Type B pancreatic cell (in vitro differentiated cells): ENCODE measurements around the gene XYLT1. TPM values are rescaled to one million over a fixed set of nuclear protein-coding genes. Genes with fewer than 3 reads are reported as not detected.

Experiments
- DNase-seq: peaks from one replicate; pipeline ENCODE4 v3.0.0; 2021; ENCODE audit warnings: mixed read lengths; ENCODE audit not compliant: unreplicated experiment; ENCODE audit errors: extremely low spot score
- H3K27ac Mint-ChIP-seq: 2 replicates; pipeline ENCODE4 v1.8.0; 2021; ENCODE audit warnings: mild to moderate bottlenecking, mixed read lengths
- H3K27me3 Mint-ChIP-seq: 2 replicates; pipeline ENCODE4 v1.8.0; 2021; ENCODE audit warnings: mixed read lengths
- H3K36me3 Mint-ChIP-seq: 2 replicates; pipeline ENCODE4 v1.8.0; 2021; ENCODE audit warnings: mixed read lengths
- H3K4me1 Mint-ChIP-seq: one replicate; pipeline ENCODE4 v1.8.0; 2021; ENCODE audit warnings: mixed read lengths; ENCODE audit not compliant: unreplicated experiment
- H3K4me3 Mint-ChIP-seq: 2 replicates; pipeline ENCODE4 v1.8.0; 2021; ENCODE audit warnings: mild to moderate bottlenecking, mixed read lengths
- H3K9me3 Mint-ChIP-seq: 2 replicates; pipeline ENCODE4 v1.8.0; 2021; ENCODE audit warnings: mixed read lengths
- total RNA-seq: library from RNA; stranded (reverse); gene quantifications from 2 replicates; pipeline ENCODE4 v1.2.1, GENCODE V29; 2021; ENCODE audit warnings: low replicate concordance
- TF ChIP-seq, protein P1 (sequence below): fragments of 200-600 bp; sonication (generic); conservative IDR thresholded peaks from 2 replicates; pipeline ENCODE4 v1.5.0; 2021; ENCODE audit warnings: antibody characterized with exemption, mild to moderate bottlenecking

XYLT1 gene
- total RNA-seq, 1 donor from 2014 or later, result 14.9 TPM

DNA sequence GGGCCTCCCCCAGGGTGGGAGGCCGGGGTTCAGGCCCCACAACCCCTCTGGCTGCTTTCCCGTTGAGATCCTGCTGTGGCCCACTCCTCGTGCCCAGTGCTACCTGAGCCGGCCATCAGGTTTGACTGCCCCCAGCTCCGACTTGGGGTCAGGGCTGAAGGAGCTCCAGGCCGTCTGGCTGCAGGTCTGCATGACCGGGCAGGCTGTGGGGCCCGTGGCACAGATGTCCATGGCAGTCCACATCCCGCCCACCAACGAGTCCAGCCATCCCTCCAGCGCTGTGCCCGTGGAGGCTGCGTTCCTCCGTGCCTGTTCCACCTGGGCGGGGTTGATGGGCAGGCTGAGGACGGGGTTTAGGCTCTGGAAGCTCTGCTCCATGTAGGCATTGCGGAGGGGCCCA, 362.2 kb downstream of the XYLT1 start:
- Mint-ChIP-seq H3K27ac (no peak overlapping the region), H3K36me3 (no peaks in the 10 kb centered on the region), H3K4me1 (peaks cover 4% of the 10 kb centered on the region), H3K4me3 (no peak overlapping the region), H3K27me3 (no peaks in the 10 kb centered on the region), H3K9me3 (no peaks in the 10 kb centered on the region)
- TF ChIP-seq, protein P1, sequence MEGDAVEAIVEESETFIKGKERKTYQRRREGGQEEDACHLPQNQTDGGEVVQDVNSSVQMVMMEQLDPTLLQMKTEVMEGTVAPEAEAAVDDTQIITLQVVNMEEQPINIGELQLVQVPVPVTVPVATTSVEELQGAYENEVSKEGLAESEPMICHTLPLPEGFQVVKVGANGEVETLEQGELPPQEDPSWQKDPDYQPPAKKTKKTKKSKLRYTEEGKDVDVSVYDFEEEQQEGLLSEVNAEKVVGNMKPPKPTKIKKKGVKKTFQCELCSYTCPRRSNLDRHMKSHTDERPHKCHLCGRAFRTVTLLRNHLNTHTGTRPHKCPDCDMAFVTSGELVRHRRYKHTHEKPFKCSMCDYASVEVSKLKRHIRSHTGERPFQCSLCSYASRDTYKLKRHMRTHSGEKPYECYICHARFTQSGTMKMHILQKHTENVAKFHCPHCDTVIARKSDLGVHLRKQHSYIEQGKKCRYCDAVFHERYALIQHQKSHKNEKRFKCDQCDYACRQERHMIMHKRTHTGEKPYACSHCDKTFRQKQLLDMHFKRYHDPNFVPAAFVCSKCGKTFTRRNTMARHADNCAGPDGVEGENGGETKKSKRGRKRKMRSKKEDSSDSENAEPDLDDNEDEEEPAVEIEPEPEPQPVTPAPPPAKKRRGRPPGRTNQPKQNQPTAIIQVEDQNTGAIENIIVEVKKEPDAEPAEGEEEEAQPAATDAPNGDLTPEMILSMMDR, result no peak
- DNase-seq, result no peak

DNA sequence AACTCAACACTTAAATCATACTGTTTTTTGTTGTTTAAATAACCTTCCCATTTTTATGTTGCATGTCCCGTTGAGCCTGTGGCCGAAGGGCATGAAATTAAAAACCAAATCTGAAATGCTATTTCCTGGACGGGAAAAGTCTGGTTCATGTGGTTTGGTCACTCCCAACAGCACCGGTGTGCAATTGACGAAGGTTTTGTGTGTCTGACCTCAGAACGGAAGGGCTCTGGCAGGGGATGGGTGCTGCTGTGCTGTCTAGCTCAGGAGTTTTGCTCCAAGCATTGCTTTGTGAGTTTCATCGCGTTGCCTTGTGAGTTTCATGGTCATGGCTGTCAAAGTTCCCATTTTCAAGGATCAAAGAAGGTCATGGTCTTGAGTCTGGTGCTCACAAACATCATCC, 363.3 kb downstream of the XYLT1 start:
- DNase-seq, result no peak
- no peaks in the 10 kb centered on the region for H3K27me3 Mint-ChIP-seq
- TF ChIP-seq, protein P1, result no peak
- H3K4me1 Mint-ChIP-seq, result peaks cover 4% of the 10 kb centered on the region
- H3K4me3 Mint-ChIP-seq, result no peak overlapping the region
- H3K36me3 Mint-ChIP-seq, result no peaks in the 10 kb centered on the region
- H3K27ac Mint-ChIP-seq, result no peak overlapping the region
- no peaks in the 10 kb centered on the region for H3K9me3 Mint-ChIP-seq

DNA sequence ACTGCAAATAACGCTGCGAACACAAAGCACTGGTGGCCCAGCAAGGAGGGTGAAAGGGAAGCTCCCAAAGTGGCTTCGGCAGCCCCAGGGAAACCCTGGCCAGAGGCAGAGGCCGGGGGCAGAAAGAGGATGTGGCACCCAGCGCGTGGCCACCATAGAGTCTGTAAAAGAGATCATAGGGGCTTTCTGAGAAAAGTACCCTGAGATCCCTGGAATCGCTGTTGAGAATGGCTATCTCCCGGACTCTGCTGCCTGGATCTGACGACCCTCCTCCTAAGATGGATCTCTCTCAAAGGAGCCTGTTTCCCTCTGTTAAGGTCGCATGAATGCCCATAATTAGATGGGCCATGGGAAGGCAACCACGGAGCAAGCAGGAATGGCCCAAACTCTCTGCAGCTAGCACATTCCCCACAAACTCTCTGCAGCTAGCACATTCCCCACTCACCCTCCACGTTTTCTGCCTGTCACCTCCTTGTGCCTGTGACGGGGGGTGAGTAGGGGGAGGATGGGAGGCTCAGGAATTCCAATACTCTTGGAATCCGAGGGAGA, 364.4 kb downstream of the XYLT1 start:
- TF ChIP-seq, protein P1, result no peak
- Mint-ChIP-seq H3K4me1 (peaks cover 4% of the 10 kb centered on the region), H3K36me3 (no peaks in the 10 kb centered on the region), H3K27ac (no peak overlapping the region), H3K9me3 (no peaks in the 10 kb centered on the region), H3K4me3 (no peak overlapping the region), H3K27me3 (no peaks in the 10 kb centered on the region)
- DNase-seq, result no peak

DNA sequence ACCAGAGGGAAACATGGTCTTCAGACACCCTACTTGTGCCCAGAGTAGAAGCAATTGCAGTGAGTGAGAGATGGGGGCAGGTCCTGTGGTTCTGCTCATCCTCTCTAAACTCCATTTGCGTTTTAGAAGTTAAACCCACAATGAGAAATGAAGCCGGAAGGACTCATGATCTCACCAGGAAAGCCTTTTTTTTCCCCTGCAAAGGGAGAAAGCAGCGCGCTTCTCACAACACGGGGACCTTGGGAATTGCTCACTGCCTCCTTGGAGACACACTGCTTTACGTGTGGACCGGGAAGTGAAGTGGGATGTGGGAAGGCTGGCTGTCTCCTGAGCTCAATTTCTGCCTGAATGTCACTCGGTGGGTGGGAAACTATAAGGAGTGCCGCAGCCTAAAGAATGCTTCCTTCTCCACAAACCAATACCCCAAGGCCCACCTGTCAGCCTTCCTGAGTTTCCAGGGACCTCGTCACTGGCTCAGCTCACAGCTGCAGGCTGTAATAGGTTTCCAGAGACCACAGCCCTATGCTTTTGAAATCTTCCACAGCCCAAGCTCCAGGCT, 365.4 kb downstream of the XYLT1 start:
- Mint-ChIP-seq H3K4me1 (peaks cover 4% of the 10 kb centered on the region), H3K27ac (no peak overlapping the region), H3K27me3 (no peaks in the 10 kb centered on the region), H3K4me3 (no peak overlapping the region), H3K36me3 (no peaks in the 10 kb centered on the region), H3K9me3 (peaks cover 5% of the 10 kb centered on the region)
- TF ChIP-seq, protein P1, result no peak
- DNase-seq, result no peak

DNA sequence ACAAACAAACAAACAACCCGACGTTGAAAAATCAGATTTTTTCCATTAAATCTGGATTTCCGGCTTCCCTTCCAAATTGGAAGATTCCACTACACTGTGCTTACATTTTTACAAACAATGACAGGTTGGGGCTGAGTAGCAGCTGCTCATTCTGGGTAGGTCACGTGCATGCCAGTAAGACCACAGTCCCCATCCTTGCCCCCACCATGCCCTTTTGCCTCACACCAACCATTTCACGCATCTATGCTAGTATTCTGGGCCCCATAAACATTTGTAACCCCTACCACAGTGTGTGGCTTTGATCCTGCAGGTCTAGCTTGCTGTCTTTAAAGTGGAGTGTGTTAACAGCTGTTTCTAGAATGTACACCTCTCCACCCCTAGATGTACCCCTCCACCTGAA, 366.1 kb downstream of the XYLT1 start:
- no peak overlapping the region for H3K27ac Mint-ChIP-seq
- no peaks in the 10 kb centered on the region for H3K27me3 Mint-ChIP-seq
- H3K4me1 Mint-ChIP-seq, result peaks cover 4% of the 10 kb centered on the region
- H3K4me3 Mint-ChIP-seq, result no peak overlapping the region
- TF ChIP-seq, protein P1, result no peak
- DNase-seq, result no peak
- H3K36me3 Mint-ChIP-seq, result no peaks in the 10 kb centered on the region
- peaks cover 5% of the 10 kb centered on the region for H3K9me3 Mint-ChIP-seq
